ENCODE data around the gene PPP1R14B.

- TF ChIP-seq CTCF (IDR thresholded peaks at IDR 0.05) (no peak), POLR2A (IDR thresholded peaks at IDR 0.05) (no peak)
These were observed 12.9 kb upstream of the PPP1R14B start for GRCh38 chr11:64259533-64260067.

Measured in ovary (tissue), 3 donors.